Measurements from ENCODE around the gene CA11.
"Not testable (repeated sequence)": the region's sequence is repeated elsewhere in the genome, so short reads cannot be mapped to it uniquely, and the experiment has no call there.

CA11 gene

DNA sequence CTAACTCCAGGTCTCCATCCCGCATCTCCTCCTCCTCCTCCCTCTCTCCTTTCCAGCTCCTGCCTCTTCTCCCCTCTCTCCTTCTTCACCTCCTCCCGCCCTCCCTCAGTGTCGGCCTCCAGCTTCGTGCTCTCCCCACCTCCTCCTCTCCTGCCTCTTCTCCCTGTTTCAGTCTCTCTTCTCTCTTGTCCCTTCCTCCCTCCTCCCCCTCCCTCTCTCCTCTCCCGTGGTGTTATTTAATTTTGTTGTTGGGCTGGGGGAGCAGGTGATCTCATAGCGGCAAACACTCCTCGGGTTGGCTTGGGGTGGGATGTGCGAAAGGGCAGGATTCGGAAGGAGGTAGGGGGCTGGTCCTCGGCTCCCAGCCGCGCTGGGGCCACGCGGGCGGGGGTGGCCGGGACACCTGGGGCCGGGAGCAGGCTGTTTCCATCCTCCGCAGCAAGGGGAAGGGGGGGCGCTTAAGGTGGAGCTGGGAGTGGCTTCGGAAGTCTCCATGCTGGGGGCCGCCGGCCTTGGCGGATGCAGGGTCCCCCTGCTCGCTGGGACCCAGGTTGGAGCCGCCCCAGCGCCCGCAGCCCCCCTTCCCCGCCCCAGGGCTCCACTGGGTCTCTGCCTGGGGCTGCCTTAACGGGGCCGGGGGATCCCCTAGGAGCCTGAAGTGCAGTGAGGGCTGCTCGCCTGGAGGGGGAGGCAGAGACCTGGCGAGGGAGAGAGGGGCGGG, at the start of gene CA11:
CA11 (minus strand) TSS at position 187 of the 721 bp plus-strand sequence. CDS start 555 bp downstream, outside the sequence.
- DNase-seq: peak; percentile 86

DNA sequence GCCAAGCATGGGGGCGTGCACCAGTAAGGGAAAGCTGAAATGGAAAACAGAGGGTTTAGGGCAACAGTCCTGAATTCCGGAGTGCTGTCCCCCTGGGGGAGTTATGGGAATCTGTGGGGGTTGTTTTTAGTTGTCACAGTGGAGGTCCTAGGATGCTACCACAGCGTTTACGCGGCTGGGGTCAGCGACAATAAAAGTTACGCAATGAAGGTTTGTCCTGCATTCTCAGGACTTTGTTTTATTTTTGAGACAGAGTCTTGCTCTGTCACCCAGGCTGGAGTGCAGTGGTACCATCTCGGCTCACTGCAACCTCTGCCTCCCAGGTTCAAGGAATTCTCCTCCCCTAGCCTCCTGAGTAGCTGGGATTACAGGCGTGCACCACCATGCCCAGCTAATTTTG, 47.6 kb upstream of the CA11 start:
- not testable (repeated sequence) for DNase-seq

DNA sequence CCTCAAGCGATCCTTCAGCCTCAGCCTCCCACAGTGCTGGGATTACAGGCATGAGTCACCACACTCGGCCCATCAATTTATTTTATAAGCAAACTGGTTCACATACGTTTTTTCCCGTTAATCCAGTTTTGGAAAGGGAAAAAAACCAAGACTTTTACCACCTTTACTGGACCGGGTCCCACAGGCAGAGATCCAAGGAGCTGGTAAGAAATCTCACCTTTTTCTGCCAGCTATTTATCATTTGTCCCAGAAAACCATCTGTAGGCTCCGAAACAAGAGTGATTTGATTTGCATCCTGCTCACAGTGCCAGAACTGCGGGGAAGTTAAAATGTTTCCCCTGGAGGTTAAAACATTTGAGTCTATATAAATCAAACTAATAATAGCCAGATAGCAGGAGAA, 43.5 kb upstream of the CA11 start:
- no peak for DNase-seq

DNA sequence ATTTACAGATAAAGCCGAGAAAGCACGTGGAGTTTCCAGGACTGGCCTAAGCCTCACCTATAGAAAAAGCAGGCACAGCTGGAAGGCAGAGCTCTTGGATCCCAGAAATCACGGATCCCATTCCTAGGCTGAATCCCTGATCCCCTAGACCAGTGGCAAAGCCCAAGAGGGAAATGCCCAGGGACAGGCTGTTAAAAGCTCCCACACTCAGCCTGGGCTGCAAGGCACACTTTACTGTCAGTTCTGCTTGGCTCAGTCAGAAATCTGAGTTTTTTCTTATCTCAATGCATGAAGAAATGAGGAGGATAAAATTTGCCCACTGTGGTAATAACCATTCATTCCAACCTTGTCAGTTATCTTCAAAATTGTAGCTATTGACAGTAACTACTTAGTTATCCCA, 41.8 kb upstream of the CA11 start:
- DNase-seq: no peak

DNA sequence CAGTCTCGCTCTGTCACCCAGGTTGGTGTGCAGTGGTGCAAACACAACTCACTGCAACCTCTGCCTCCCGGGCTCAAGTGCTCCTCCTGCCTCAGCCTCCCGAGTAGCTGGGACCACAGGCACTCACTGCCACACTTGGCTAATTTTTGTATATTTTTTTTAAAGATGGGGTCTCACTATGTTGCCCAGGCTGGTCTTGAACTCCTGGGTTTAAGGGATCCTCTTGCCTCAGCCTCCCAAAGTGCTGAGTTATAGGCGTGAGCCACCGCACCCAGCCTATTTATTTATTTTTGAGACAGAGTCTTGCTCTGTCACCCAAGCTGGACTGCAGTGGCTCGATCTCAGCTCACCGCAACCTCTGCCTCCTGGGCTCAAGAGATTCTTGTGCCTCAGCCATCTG, 40.6 kb upstream of the CA11 start:
- DNase-seq: not testable (repeated sequence)

DNA sequence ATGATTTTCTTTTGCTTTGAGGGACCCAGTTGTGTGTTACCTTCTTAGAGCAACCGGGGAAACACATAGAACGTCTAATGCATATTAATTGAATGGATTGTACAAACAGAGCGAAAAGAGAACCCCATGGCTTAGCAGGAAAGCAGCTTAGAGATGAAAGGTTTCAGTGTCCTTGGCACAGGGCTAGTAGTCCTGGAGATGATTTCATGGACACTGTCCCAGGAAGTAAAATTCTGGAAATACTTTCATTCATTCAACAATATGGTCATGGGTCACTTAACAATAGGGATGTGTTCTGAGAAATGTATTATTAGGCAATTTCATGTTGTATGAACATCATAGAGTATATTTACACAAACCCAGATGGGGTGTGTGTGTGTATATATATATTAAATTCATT, 40.1 kb upstream of the CA11 start:
- no peak for DNase-seq

DNA sequence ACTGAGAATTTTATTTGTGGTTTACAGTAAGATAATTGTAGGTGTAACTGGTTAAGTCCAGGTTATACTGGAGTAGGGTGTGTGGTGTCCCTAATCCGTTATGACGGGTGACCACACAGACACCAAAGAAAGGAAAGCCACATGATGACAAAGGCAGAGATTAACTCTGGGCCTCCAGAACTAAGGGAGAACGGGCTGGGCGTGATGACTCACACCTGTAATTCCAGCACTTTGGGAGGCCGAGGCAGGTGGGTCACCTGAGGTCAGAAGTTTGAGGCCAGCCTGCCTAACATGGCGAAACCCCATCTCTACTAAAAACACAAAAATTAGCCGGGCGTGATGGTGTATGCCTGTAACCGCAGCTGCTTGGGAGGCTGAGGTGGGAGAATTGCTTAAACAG, 39.6 kb upstream of the CA11 start:
- DNase-seq: no peak

DNA sequence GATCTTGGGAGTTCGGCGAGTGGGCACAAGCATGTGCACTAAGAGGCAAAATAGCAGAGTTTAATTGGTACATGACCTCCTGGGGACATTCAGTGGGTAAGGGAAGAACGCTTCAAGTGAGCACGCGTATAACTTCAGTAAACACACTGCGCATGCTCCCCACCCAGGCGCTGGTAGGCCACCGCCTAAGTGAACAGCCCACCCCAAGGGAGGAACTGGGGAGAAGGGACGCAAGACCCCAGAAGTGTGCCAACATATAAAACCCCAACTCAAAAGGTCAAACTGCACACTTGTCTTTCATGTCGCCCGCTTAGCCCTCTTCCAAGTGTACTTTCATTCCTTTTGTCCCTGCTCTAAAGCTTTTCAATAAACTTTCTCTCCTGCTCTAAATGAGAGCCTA, 37.4 kb upstream of the CA11 start:
- no peak for DNase-seq

DNA sequence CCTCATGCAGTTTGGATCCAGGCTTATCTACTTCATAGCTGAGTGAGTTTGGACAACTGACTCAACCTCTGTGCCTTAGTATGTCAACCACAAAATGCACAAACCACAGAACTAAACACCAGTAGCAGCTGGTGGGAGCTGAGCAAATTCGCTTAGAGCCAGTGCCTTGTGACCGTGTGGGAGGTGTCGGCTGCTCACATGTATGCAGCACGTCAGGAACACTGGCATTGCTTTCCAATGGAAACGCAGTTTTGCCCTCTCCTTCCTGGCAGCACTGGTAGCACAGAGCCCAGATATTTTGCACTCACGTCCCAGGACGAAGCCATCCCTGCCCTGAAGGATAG, 35.1 kb upstream of the CA11 start:
- no peak for DNase-seq

DNA sequence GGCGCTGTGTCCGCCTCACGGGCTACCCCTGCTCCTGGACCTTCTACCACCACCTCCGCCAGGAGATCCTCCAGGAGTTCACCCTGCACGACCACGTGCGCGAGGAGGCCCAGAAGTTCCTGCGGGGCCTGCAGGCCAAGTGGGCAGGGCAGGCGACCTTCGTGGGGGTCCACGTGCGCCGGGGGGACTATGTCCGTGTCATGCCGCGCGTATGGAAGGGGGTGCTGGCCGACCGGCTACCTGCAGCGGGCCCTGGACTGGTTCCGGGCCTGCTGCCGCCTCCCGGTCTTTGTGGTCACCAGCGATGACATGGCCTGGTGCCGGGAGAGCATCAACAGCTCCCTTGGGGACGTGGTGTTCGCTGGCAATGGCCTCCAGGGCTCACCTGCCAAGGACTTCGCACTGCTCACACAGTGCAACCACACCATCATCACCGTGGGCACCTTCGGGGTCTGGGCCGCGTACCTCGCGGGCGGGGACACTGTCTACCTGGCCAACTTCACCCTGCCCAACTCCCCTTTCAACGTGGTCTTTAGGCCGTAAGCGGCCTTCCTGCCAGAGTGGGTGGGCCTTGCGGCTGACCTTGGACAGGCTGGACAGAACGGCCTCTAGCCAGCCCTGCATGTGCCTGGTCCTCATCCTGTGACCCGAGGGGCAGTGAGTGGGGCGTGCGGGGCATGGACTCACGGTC, 34.6 kb upstream of the CA11 start:
- DNase-seq: no peak

DNA sequence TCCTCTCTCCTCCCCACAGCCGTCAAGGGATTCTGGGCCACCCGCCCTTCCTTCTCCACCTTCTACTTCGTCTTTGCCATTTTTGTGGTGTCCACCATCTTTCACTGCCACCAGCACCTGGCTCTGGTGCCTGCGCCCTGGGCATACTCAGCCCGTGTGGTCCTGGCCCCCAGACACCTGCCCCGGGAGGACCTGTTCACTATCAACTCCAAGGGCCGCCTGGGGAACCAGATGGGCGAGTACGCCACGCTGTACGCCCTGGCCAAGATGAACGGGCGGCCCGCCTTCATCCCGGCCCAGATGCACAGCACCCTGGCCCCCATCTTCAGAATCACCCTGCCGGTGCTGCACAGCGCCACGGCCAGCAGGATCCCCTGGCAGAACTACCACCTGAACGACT, 34.0 kb upstream of the CA11 start:
- not testable (repeated sequence) for DNase-seq

DNA sequence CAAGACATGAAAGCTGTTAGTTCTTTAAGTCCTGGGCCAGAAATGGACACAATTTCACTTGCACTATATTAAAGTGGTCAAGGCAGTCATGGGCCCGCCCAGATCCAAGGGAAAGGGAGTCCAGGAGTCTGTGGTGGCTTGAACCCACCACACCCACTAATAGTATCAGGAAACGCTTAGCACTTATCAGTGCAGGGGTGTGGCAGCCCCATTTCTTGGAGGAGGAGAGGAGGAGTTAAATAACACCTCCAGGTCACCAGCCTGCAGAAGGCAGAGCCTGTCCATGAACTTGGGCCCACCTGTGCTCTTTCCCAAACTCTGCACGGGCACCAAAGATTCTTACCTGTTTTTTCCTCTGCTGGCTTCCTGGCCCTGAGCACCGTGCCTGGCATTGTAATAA, 32.2 kb upstream of the CA11 start:
- DNase-seq: no peak

DNA sequence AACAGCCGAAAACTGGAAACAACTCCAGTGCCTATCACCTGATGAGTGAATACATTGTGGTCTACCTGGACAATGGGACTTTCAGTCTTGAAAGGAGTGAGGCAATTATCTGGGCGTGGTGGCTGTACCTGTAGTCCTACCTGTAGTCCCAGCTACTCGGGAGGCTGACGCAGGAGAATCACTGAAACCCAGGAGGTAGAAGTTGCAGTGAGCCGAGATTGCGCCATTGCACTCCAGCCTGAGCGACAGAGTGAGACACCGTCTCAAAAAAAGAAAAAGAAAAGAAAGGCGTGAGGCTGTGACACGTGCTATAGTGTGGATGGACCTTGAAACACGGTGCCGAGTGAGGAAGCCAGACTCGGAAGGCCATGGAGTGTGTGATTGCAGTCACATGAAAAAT, 30.9 kb upstream of the CA11 start:
- no peak for DNase-seq

DNA sequence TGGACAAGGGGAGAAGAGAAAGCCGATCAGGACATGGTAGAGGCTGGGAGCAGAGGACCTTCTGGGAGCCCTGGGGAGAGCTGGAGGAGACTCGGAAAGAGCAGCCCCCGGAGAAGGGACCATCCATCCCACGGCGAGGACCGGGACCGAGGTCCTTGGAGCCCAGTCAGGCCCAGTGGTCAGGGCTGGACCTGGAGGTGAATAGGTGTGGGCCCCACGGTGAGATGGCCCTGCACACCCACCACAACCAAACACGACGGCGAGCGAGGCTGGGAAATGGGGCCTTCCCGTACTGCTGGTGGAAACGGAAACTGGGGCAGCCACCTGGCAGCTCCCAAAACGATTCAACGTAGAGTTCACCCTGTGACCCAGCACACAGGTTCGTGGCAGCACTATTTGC, 30.5 kb upstream of the CA11 start:
- DNase-seq: no peak

DNA sequence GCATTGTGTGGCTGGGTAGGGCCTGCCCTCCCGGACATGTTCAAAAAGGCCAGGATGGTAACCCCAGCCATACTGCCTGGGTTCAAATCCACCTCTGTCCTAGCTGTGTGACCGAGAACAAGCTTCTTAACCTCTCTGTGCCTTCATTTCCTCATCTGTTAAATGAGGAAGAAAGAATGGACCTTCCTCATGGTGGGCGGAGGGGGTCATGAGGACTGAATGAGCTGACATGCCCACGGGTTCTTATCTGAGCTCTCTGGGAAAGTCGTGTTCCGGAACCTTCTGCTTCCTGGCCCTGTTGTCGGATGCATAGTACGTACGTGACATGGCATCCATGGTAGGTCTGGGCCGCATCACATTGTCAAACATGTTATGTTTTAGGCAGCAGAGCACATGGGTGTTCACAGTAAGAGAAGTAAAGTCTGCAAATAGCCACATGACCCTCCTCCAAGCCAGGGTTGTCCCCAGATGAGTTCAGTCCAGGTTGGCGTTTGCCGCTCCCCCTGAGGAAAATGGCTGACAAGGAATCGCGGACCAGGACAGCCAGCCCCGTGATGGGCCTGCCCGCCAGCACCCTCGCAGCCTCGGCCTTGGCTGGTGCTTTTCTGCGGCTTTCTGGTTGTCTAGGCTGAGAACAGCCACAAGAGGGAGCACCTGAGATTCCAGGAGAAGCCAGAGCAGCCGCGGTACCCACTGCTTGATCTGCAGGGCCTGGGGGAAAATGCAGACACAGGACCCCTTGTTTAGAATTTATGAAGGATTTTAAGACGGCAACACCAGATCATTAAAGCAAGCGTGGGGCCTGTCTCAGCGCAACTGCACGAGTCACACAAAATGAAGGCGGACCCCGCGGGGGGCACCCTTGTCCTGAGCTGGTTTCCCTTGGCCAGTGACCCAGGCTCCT, 29.2 kb upstream of the CA11 start:
- DNase-seq: peak; percentile 57

DNA sequence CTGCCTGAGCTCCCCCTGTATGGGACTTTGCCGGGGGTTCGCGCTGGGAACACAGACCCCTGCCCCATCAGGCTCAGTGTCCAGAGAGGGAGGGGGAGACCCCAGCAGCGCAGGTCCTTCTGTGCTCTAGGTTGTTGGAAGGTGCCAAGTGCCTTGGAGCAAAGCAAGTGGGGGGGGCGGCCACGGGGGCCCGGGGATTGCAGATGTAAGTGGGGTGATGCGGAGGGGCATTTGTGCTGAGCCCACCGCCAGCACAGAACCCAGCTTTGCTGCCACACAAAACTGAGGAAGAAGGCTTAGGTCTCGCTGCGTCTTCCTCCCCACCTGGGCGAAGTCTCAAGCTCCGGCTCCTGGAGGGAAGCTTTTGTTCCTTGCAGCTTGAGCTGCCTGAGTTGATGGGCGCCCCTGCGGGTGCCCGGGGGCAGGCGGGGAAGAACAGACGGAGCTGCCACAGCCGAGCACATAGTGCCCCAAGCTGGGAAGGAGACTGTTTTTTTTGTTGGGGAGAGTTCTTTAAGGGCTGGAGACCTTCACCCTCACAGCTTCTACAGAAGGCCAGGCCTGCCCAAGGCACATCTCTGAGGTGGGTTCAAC, 28.3 kb upstream of the CA11 start:
- DNase-seq: no peak

DNA sequence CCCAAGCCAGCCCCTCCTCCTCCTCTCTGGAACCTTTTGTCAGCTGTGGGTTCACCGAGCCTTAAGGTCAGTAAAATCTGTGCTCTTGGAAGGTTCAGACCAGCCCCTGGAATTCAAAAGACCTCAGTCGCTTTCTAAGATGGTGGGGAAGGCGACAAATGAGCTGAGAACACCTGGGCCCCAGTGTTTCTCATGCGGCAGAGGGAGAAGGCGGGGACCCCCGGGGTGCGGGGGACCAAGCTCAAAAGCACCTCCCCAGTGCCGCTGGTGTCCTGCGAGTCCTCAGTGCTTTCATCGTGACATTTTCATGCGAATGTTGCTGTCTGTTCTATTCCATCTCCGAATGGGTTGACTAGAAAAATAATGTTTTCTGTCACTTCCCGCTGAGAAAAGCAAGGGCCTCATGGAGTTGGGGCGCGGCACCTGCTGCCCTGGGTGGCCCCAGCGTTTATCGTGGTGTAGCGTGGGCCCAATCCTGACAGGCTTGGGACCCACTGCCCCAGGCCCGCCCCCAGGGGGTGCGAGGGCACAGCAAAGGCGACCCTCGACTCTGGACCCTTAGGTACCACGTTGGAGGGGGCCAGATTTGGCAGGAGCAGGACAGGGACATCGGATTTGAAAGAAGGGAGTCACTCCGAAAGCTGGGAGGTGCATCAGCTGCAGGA, 27.6 kb upstream of the CA11 start:
- DNase-seq: no peak

DNA sequence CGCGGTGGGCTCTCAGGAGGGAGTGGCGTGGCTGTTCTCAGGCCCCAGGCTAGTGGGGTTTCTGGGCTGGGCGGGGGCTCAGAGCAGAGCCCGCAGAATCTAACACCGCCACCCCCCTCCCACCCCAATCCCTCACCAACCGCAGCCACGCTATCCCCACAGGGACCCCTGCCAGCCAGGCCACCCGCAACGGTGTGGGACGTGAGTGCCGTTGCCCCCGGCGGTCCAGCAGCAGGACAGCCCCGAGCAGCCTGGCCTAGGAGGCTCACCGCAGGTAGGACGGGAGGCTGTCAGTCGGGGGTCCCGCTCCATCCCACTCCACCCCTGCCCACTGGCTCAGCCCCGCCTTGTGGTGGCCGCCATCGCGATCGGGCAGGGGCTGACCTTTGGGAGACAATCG, 27.0 kb upstream of the CA11 start, which contains the start of gene NTN5:
NTN5 (minus strand) TSS at position 24 of the 400 bp plus-strand sequence. CDS start 2,031 bp downstream, outside the sequence.
- no peak for DNase-seq

DNA sequence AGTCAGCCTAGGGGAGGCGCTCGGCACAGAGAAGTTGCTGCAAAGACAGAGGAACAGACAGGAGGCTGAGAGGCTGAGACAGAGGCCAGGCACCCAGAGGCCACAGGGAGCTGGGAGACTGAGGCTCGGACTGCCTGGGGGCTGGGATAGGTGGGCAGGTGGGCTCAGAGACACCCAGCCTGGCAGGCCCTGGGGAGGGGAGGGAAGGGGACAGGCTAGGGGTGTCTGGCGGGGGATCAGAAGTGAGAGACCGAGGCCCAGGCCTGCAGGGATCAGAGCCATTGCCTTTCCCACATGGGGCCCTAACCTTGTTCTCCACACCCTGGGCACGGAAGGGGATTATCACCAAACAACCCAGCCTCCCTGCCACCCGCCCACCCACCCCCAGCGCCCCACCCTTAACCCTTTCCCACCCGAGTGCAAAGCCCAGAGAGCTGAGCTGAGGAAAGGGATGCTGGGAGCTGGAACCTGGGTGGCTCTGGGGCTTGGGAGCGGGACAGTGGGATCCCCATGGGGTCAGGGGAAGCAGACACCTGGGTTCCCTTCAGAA, 25.5 kb upstream of the CA11 start:
- no peak for DNase-seq

DNA sequence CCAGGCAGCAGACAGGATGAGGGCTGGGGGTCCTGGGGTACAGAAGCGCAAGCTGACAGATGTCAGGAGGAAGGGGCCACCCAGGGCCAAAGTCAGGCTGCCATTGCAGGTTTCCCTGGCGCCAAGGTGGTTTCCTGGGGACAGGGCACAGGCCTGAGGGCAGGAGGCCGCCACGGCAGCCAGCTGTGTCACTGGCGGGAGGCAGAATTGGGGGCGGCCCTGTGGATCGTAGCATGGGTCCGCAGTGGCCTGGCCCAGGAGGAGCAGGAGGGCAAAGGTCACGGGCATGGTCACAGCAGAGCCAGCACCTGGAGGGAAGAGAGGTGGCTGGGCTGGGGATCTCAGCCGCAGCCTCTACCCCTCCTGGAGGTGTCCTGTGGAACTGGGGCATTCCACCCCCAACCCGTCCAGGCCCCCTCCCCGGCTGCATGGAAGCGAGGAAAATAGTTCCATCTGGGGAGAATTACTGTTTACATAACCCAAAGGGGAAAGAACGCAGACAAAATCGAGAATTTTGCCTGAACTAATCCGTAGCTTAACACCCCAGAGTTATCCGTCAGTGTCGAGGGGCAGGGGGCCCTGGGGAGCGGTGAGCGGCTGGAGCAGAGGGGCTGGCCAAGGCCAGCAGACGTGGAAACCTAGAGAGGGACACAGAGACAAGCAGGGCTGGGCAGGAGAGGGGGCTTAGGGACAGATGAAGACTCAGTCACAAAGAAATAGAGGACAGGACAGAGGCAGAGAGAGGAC, 24.9 kb upstream of the CA11 start:
- no peak for DNase-seq

DNA sequence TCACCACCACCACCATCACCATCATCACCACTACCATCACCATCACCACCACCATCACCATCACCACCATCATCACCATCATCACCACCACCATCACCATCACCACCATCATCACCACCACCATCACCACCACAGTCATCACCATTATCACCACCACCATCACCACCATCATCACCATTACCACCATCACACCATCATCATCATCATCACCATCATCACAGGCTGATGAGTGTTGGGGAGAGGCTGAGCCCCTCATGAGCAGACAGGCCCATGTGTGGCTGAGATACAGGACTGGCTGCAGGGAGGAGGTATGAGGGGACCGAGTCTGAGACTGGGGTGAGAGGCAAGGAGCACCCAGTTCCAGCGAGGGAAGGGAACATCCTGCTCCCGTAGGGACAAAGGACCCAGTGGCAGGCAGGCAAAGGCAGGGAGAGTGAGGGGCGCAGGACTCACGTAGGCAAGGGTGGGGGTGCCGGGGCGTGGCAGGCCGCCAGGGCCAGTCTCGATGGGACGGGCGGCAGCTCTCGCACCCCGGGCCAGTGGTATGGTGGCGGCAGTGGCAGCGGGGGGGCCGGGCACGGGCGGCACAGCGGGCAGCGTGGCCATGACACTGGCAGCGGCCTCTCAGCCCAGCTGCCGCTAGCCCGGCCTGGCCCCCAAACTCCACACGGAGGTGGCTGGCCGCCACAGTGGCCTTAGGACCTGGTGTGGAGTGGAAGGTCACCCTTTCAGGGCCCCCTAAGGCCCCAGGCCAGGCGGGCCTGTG, 24.1 kb upstream of the CA11 start:
- DNase-seq: no peak

Data from activated CD4-positive, alpha-beta T cell treated with anti-CD3 and anti-CD28 coated beads for 1 hour (primary cell).